SJSA1 (cell line): ENCODE measurements around the gene OR51M1. TPM values are rescaled to one million over a fixed set of nuclear protein-coding genes. Genes with fewer than 3 reads are reported as not detected.

Experiments used
- DNase-seq, 2 experiments: peaks; one replicate each; pipeline ENCODE4 v3.0.0-alpha.2; 2015 to 2020; ENCODE audit warnings: low spot score in 2 of 2, low read depth in 1 of 2
- H3K27ac ChIP-seq: fragments of 250-450 bp; sonication (Bioruptor Pico); 2 replicates; pipeline ENCODE4 v1.5.1; 2020; ENCODE audit warnings: mild to moderate bottlenecking, moderate library complexity
- H3K27me3 ChIP-seq: fragments of 250-450 bp; sonication (Bioruptor Pico); replicated peaks from 2 replicates; pipeline ENCODE4 v1.5.1; 2020; ENCODE audit warnings: mild to moderate bottlenecking, moderate library complexity
- H3K36me3 ChIP-seq: fragments of 250-450 bp; sonication (Bioruptor Pico); 2 replicates; pipeline ENCODE4 v1.5.1; 2020; ENCODE audit warnings: mild to moderate bottlenecking
- H3K4me1 ChIP-seq: fragments of 250-450 bp; sonication (Bioruptor Pico); replicated peaks from 2 replicates; pipeline ENCODE4 v1.6.1; 2021; ENCODE audit warnings: mild to moderate bottlenecking
- H3K4me3 ChIP-seq: fragments of 250-450 bp; sonication (Bioruptor Pico); 2 replicates; pipeline ENCODE4 v1.5.1; 2020; ENCODE audit warnings: mild to moderate bottlenecking
- H3K9me3 ChIP-seq: fragments of 250-450 bp; sonication (Bioruptor Pico); replicated peaks from 2 replicates; pipeline ENCODE4 v1.5.1; 2020; ENCODE audit warnings: mild to moderate bottlenecking
- total RNA-seq: library from RNA; depleted of rRNA; stranded (reverse); fragments of >200 nt; shearing (Covaris generic); gene quantifications from 2 replicates; pipeline ENCODE4 v1.2.3, GENCODE V29; 2014; rRNA removed

The OR51M1 gene
- total RNA-seq, 1 experiment from 2014 or later: not detected

GRCh38 chr11:5423131-5423530, 39.5 kb downstream of the OR51M1 start:
- no peak for DNase-seq
- no peaks in the 10 kb centered on the region for H3K4me1 ChIP-seq
- H3K27me3 ChIP-seq: peaks cover 28% of the 10 kb centered on the region
- H3K27ac ChIP-seq: no peak overlapping the region
- no peaks in the 10 kb centered on the region for H3K9me3 ChIP-seq
- no peaks in the 10 kb centered on the region for H3K36me3 ChIP-seq
- H3K4me3 ChIP-seq: no peak overlapping the region

GRCh38 chr11:5441414-5441813, 57.8 kb downstream of the OR51M1 start, which contains the start of gene OR51I1:
OR51I1 (minus strand) TSS chr11:5441514; CDS start chr11:5441514, 0 bp downstream.
- H3K27ac ChIP-seq: no peak within 1 kb of the TSS

More at GRCh38 chr11:5441414-5441813, 57.8 kb downstream of the OR51M1 start, which contains the start of gene OR51I1:
- Histone ChIP-seq H3K9me3 (no peaks in the 10 kb centered on the region), H3K4me1 (no peaks in the 10 kb centered on the region), H3K27me3 (peaks cover 6% of the 10 kb centered on the region; the same call in 1 of the 2 replicates), H3K4me3 (no peak within 1 kb of the TSS), H3K36me3 (no peaks in the 10 kb centered on the region)
- DNase-seq: no peak

Other genes with a start within 250 kb of the OR51M1 start
- gene OR52A5, start 245.5 kb upstream of the OR51M1 start, total RNA-seq: not detected in 2 replicates
- gene OR52A1, start 229.1 kb upstream of the OR51M1 start, total RNA-seq: under 0.01 TPM in 1 of 2 replicates, not detected in the other
- not detected in 2 replicates for gene OR51V1, start 183.1 kb upstream of the OR51M1 start, total RNA-seq
- not detected in 2 replicates for gene HBB, start 156.7 kb upstream of the OR51M1 start, total RNA-seq
- not detected in 2 replicates for gene HBD, start 149.3 kb upstream of the OR51M1 start, total RNA-seq
- not detected in 2 replicates for gene HBG1, start 134.0 kb upstream of the OR51M1 start, total RNA-seq
- gene HBG2, start 129.0 kb upstream of the OR51M1 start, total RNA-seq: not detected in 2 replicates
- gene HBE1, start 113.9 kb upstream of the OR51M1 start, total RNA-seq: not detected in 2 replicates
- gene OR51B4, start 81.9 kb upstream of the OR51M1 start, total RNA-seq: not detected in 2 replicates
- not detected in 2 replicates for gene OR51B2, start 59.5 kb upstream of the OR51M1 start, total RNA-seq
- 0.39 TPM in 1 of 2 replicates, not detected in the other for gene OR51B5, start 40.3 kb upstream of the OR51M1 start, total RNA-seq
- not detected in 2 replicates for gene OR51B6, start 32.3 kb upstream of the OR51M1 start, total RNA-seq
- gene OR51Q1, start 38.3 kb downstream of the OR51M1 start, total RNA-seq: not detected in 2 replicates
- not detected in 2 replicates for gene OR51I1, start 57.7 kb downstream of the OR51M1 start, total RNA-seq
- not detected in 2 replicates for gene OR51I2, start 65.5 kb downstream of the OR51M1 start, total RNA-seq
- not detected in 2 replicates for gene OR52D1, start 104.9 kb downstream of the OR51M1 start, total RNA-seq
- gene UBQLN3, start 126.1 kb downstream of the OR51M1 start, total RNA-seq: not detected in 2 replicates
- gene UBQLNL, start 132.9 kb downstream of the OR51M1 start, total RNA-seq: 0.05 TPM in 1 of 2 replicates, not detected in the other
- gene OR52H1, start 164.7 kb downstream of the OR51M1 start, total RNA-seq: not detected in 2 replicates
- gene OR52B6, start 197.1 kb downstream of the OR51M1 start, total RNA-seq: not detected in 2 replicates
- 24.1 and 26.2 TPM in 2 replicates for gene TRIM6, start 212.8 kb downstream of the OR51M1 start, total RNA-seq
- 6.0 and 10.6 TPM in 2 replicates for gene TRIM34, start 241.2 kb downstream of the OR51M1 start, total RNA-seq